NB4 (cell line): ENCODE data around the gene WDR55.

Experiments used
- CTCF ChIP-seq: IDR thresholded peaks from one replicate; pipeline ENCODE4 v1.5.1; 2012; ENCODE audit warnings: low read depth, low read length
- MAX ChIP-seq: IDR thresholded peaks from 2 replicates; pipeline ENCODE4 v1.6.1; 2011; ENCODE audit warnings: low read depth, low read length
- MYC ChIP-seq: IDR thresholded peaks from 2 replicates; pipeline ENCODE4 v1.6.1; 2011; ENCODE audit warnings: low read depth, low read length
- POLR2A ChIP-seq: IDR thresholded peaks from 2 replicates; pipeline ENCODE4 v1.6.1; 2011; ENCODE audit warnings: mild to moderate bottlenecking; ENCODE audit not compliant: insufficient read length; ENCODE audit errors: extremely low read depth

DNA sequence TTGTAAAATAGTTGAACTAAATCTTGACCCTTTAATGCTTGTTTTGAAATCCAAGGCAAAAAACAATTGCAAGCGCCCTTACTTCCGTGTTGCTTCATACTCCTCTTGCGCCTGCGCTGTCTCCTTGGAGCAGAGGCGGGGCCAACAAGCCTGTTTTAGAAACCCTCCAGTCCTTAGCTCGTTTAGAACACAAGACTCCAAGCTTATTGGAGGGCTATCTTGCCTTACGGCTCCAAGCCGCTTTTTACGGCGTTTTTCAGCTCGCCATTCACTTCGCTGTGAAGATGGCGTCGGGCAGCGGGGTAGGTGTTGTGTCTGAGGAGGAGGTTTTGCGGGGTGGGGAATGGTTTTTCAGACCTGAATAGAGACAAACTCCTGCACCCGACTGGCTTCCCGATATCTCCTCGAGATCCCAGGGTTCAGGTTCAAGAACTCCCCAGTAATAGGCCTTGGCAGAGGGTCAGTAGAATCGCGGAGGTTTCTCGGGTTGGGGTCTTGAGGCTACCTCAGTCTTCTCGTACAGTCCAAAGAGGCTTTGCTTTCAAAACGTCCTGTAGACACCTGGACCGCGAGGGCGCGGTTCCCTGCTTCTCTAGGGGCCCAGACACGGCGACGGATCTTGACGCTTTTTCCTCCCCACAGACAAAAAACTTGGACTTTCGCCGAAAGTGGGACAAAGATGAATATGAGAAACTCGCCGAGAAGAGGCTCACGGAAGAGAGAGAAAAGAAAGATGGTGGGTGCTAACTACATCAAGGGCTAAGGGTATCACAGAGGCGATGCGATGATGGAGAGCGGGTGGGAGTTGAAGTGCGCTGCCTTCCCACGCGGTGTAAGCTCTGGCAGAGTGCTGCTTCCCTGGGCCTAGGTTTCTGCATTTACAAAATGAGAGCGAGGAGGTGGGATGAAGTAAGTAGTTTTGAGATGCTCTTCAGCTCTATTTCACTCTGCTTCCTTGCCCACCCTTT, 35.8 kb downstream of the WDR55 start, which contains the start of gene ZMAT2:
- no peak for TF ChIP-seq CTCF
- peak; percentile 79 for TF ChIP-seq POLR2A
- TF ChIP-seq MAX: no peak; the same call in 1 of the 2 replicates
- TF ChIP-seq MYC: 0 out of 2 replicates have a peak, but pooled peaks have one; percentile 40
